SK-N-SH (cell line): Measurements from ENCODE around the gene ZMYND8.

Experiments used
- EZH2phosphoT487 ChIP-seq: fragments of 200-600 bp; sonication (generic); IDR thresholded peaks from 2 replicates; pipeline ENCODE4 v1.6.1; 2017; ENCODE audit warnings: low read depth, mixed run types, mild to moderate bottlenecking, antibody characterized with exemption, moderate library complexity, borderline replicate concordance
- REST ChIP-seq: IDR thresholded peaks from 2 replicates; pipeline ENCODE4 v1.6.1; 2012; ENCODE audit warnings: mild to moderate bottlenecking, low read depth, low read length, moderate library complexity
- TEAD4 ChIP-seq: IDR thresholded peaks from 2 replicates; pipeline ENCODE4 v1.4.0; 2012; ENCODE audit warnings: mild to moderate bottlenecking, borderline replicate concordance; ENCODE audit not compliant: insufficient read depth
- TF ChIP-seq, protein P1 (sequence below): fragments of 200-600 bp; sonication (generic); IDR thresholded peaks from 2 replicates; pipeline ENCODE4 v1.6.1; 2017; ENCODE audit warnings: antibody characterized with exemption, mild to moderate bottlenecking, moderate library complexity

DNA sequence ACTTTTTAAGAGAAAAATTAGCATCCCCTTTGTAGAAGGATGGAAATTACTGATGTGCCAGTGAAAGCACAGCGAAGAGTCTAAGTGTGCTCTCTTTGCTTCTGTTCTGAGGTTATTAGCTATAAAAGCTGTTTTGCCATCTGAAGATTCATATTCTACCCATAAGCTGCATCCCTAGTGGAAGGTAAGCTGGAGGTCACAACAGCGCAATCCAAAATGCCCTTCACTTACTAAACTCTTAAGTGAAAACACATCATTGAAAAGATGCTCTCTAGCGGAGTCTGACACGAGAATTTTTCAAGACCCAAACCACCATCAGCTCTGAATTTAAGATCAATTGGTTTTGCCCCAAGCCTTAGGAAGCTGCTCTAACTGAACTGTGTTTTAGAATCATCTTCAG lies 113.5 kb downstream of the ZMYND8 start:
- TF ChIP-seq, protein P1, sequence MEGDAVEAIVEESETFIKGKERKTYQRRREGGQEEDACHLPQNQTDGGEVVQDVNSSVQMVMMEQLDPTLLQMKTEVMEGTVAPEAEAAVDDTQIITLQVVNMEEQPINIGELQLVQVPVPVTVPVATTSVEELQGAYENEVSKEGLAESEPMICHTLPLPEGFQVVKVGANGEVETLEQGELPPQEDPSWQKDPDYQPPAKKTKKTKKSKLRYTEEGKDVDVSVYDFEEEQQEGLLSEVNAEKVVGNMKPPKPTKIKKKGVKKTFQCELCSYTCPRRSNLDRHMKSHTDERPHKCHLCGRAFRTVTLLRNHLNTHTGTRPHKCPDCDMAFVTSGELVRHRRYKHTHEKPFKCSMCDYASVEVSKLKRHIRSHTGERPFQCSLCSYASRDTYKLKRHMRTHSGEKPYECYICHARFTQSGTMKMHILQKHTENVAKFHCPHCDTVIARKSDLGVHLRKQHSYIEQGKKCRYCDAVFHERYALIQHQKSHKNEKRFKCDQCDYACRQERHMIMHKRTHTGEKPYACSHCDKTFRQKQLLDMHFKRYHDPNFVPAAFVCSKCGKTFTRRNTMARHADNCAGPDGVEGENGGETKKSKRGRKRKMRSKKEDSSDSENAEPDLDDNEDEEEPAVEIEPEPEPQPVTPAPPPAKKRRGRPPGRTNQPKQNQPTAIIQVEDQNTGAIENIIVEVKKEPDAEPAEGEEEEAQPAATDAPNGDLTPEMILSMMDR = no peak
- TF ChIP-seq EZH2phosphoT487 (no peak), REST (no peak), TEAD4 (no peak)
